HG03342 (cell line): Measurements from ENCODE around the gene LARGE2.

Experiments
- ATAC-seq: cut with Tn5 transposase; IDR thresholded peaks from one replicate; pipeline ENCODE4 v1.9.1; 2021; ENCODE audit warnings: mild to moderate bottlenecking, moderate library complexity; ENCODE audit not compliant: unreplicated experiment

Gene LARGE2

DNA sequence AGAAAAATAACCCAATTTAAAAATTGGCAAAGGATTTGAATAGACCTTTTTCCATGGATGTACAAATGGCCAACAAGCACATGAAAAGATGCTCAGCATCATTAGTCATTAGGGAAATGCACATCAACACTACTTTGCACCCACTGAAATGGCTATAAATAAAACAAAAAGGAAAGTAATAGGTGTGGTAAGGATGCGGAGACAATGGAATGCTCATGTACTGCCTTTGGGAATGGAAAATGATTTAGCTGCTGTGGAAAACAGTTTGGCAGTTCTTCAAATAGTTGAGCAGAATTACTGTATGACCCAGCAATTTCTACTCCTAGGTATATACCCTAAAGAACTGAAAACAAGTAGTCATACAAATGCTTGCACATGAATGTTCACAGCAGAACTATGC, 37.4 kb downstream of the LARGE2 start:
- ATAC-seq: no peak

GRCh38 chr11:45960387-45961095, 38.1 kb downstream of the LARGE2 start:
- no peak for ATAC-seq

DNA sequence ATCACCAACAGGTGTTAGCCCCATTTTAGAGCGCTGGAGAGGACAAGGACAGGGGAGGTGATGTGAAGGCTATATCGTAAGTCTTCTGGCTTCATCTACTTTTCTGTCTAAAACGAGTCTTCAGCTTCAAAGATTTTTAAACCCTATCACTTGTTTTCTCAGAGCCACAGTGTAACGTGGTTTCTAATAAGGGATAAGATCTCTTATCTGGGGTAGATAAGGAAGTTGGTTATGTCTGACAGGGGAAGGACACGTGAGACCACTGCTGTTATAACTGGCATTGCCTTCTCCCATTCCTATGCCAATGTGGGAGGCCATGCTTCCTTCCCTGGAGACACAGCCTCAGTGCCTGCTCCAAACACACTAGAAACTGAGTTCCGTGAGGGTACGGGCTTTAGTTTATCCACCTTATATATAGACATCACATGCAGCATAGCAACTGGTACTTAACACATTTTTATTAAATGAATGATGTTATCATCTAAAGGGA, 39.3 kb downstream of the LARGE2 start:
- no peak for ATAC-seq

- ATAC-seq: peak; percentile 74
Measured at GRCh38 chr11:45964911-45965389, 42.5 kb downstream of the LARGE2 start.

- ATAC-seq: no peak
Measured at GRCh38 chr11:45967506-45967905, 45.0 kb downstream of the LARGE2 start.

GRCh38 chr11:45968901-45969300, 46.4 kb downstream of the LARGE2 start:
- ATAC-seq: no peak

DNA sequence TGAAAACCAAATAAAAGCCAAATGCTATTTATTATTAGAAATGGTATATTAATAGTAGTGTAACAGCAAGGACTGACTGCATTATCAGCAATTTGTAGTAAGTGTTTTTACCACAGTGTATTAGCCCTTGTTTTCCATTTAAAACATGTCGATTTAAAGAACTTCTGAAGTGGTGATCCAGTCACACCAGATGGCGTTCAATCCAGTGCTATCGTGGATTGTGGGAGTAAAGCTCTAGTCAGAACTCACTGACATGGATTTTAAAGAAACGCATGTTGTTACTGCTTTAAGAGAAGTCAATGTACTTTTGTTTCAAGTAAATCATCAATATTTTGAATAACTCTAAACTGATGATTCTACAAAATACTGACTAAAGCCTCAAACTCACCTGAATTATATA, 51.1 kb downstream of the LARGE2 start:
- no peak for ATAC-seq

GRCh38 chr11:45974806-45975205, 52.4 kb downstream of the LARGE2 start:
- no peak for ATAC-seq
